Renal cortical epithelial cell (primary cell): ENCODE results near the gene PJA1. TPM values are rescaled to one million over a fixed set of nuclear protein-coding genes. Genes with fewer than 3 reads are reported as not detected.

Experiments
- DNase-seq: peaks from one replicate; pipeline ENCODE4 v3.0.0-alpha.2; 2011; ENCODE audit warnings: low read depth
- total RNA-seq: library from RNA; depleted of rRNA; stranded (reverse); fragments of >200 nt; gene quantifications from 2 replicates; pipeline ENCODE4 v1.2.3, GENCODE V29; 2014

The PJA1 gene
- total RNA-seq, 1 donor from 2014 or later, result 47.1 TPM

GRCh38 chrX:69142788-69143469 is 22.3 kb downstream of the PJA1 start:
- no peak for DNase-seq

- DNase-seq, result no peak
Observed at GRCh38 chrX:69140837-69141236, 24.4 kb downstream of the PJA1 start.

DNA sequence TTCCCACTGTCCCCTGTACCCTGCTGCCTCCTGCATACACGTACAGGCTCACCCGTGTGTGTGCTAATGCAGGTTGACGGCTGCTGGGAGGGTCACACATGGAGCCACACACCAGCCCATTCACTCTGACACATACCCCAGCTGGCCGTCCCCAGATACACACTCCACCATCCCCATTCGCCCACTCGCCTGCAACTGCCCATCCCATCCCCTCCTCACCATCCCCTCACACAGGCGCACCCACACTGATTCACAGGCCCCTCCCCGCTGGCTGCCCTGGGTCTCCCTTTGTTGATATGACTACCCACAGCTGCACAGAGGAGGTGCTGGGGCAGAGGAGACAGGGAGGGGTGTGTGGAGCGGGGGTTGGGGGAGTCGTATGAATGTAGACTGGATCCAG is 25.7 kb downstream of the PJA1 start:
- no peak for DNase-seq

DNA sequence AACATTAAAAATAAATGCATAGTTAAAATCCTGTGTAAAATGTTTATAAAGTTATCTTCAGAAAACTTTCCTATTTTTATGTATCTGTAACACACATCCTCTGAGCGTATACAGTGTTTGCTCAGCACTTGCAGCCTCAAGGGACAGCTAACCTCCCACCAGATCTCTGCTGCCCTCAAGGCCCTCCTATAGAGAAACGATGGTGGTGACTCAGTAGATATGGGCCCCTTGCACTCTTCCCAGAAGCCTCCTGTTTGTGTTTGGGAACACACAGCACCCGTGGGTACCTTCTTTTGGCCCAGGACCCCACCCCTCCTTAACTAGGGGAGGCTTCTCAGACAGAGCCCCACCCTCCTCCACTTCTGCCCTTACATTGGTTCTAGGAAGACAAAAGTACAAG is 26.7 kb downstream of the PJA1 start:
- DNase-seq, result no peak

DNA sequence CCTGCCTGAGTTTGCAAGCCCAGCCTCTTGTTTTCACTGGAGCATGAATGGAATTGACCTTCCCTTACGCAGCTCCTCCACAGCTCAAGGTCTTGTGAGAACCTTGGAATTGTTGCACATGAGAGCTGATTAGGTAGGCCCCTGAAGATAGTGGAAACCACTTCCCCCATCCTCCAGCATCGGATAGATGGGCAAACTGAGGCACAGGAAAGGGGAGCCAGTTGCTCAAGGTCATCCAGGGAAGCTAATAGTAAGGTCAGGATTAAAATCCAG is 27.2 kb downstream of the PJA1 start:
- peak; percentile 51 for DNase-seq

GRCh38 chrX:69137371-69138117 is 27.7 kb downstream of the PJA1 start:
- DNase-seq, result peak; percentile 68

GRCh38 chrX:69136546-69137331 is 28.5 kb downstream of the PJA1 start:
- peak; percentile 21 for DNase-seq

DNA sequence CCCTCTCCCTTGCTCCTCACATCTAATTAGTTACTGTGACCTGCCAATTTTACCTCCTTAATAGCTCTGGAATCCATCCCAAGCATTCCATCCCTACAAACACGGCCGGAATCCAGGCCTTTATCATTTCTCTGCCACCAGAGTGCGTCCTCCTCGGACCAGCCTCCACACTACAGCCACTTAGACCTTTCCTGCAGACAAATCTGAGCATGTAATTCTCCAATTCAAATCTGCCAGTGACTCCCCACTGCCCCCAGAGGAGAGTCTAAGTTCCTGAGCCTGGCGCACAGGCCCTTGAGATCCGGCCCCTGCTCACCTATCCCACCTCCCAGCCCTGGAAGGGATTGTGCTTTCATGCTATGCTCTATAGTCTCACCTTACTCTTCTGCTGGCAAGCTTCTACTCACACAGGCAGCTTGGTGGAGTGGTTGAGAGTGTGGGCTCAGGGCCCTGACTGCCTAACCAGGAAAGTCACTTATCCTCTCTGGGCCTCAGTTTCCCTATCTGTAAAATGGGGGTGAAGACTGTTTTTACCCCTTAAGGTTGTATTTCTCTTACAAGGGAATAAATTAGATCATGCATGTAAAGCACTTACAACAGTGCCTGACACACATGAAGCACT is 31.2 kb downstream of the PJA1 start:
- peak; percentile 72 for DNase-seq

GRCh38 chrX:69131886-69132285 is 33.4 kb downstream of the PJA1 start:
- no peak for DNase-seq

- no peak for DNase-seq
Observed at GRCh38 chrX:69130439-69130838, 34.8 kb downstream of the PJA1 start.

- DNase-seq, result no peak
Observed at GRCh38 chrX:69128588-69128987, 36.7 kb downstream of the PJA1 start.

DNA sequence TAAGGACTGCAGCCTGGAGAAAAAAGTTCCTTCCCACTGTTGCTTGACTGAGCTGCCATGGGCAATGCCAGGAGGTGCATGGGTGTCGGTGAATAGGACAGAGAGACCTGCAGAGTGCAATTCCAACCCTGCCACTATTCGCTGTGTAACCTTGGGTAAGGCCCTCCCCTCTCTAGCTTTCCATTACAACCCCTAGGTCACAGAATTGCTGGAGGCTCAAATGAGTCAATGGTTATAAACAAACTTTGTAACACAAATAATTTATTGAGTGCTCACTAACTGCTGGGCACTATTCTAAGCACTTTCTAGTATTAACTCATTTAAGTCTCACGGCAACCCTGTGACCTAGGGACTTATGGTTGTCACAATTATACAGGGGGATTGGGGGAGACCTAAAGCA is 37.8 kb downstream of the PJA1 start:
- peak; percentile 57 for DNase-seq

DNA sequence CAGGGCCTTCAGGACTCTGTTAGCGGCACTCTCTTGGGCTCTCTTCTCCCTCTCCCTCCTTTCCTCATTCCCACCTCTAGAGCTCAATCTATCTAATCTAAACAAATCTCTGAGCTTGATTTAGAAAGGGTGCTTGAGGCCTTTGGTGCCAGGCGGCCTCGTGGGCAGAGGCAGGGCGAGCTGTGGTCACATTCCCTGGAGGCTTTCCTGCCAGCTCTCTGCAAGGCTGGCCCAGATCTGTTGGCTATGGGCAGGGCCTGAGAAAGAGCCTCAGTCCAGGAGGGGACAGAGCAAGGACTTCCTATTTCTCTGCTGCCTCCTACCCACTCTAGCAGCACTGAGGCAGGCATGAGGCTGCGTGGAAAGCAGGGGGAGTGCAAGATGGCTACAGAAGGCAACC is 38.6 kb downstream of the PJA1 start:
- peak; percentile 30 for DNase-seq

- DNase-seq, result no peak
Observed at GRCh38 chrX:69125094-69125493, 40.2 kb downstream of the PJA1 start.

GRCh38 chrX:69124108-69124507 is 41.1 kb downstream of the PJA1 start:
- DNase-seq, result no peak

DNA sequence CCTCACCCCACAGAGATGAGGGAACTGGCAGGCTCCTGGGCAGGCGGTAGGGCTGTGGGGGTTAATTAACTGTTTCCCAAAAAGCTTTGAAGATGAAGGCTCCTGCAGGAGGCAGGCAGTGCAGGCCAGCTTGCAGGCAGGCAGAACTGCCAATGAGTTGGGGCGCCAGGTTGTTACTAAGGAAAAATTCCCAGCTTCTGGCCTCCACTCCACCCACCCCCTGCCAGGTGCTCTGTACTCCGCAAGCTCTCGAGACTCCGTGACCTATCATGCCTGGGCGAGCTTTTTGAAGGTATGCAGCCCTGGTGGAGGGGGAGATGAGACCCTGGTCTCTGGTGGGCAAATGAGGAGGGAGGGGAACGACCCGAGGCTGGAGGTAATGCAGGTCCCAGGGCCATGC is 41.8 kb downstream of the PJA1 start:
- no peak for DNase-seq

DNA sequence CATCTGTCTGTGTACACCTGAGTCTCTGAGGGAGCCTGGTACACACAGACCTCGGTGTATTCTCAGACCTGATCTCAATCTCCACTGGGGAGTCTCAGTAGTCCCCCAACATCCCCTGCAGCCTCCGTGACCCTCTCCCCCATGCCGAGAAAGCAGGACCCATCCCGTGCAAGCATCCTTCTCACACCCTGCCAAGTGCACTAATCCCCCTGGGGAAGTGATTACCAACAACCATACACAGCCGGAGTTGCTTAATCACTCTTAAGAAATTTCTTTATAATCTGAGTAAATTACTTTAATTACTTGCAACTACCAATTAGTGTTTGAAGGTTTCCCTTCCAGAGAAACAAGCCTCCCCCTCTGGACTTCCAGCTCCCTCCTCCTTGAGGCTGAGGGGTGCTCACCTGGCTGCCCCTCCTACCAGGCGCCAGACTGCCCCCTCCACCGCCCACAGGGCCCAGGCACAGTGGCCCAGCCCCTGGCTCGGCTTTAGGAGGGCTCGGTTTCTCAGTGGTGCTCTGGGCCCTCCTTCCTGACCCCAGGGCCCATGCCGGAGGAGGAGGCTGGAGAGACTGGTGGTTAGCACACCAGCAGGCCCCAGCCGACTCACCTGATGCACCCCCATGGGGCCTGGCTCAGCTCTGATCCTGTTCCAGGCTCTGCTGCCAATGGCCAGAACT is 43.8 kb downstream of the PJA1 start:
- no peak for DNase-seq

- DNase-seq, result no peak
Observed at GRCh38 chrX:69120476-69120875, 44.8 kb downstream of the PJA1 start.

DNA sequence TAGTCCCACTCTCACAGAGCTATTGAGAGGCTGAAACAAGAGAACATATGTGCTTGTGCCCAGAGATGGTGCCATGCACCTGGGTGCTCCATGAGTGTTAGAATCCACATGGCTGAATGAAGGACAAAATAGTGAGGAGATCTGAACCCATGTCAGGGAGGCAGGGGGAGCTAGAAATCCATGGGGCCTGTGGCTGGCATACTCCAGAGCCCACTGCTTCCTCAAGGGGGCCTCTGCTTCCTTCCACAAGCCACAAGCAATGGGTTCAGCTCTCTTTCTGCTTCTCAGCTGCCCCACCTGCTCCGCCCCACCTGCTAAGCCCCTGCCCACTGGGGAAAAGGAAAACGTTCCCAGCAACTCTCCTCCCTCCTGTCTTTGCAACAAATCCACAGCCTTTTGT is 46.1 kb downstream of the PJA1 start:
- no peak for DNase-seq

- no peak for DNase-seq
Observed at GRCh38 chrX:69117876-69118526, 47.3 kb downstream of the PJA1 start.

- DNase-seq, result peak; percentile 53
Observed at GRCh38 chrX:69116077-69116476, 49.2 kb downstream of the PJA1 start.
